ENCODE measurements around the gene CCDC78.

The CCDC78 gene

GRCh38 chr16:736936-737481 is 10.8 kb upstream of the CCDC78 start:
- DNase-seq, result no peak

DNA sequence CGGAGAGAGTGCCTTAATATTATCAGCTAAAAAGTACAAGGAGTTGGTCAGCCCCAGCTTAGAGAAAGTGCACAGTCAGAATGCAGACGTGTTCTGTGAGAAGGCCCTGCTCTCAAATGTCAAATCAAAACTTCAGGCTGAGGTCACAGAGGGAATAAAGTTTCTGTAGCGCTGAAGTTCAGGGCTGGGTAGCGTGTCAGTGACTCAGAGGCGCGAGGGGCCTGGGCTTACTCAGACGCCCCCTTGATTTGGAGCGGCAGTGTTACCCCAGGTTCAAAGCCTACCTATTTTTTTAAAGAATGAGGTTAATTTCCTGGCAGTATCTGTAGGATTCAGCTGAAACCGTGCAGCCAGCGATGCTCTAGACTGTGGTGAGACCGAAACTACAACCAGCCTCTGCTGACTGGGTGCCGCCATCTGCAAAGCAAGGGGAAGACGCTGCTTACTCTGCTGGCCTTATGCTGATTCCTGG is 9.8 kb upstream of the CCDC78 start:
- no peak for DNase-seq

DNA sequence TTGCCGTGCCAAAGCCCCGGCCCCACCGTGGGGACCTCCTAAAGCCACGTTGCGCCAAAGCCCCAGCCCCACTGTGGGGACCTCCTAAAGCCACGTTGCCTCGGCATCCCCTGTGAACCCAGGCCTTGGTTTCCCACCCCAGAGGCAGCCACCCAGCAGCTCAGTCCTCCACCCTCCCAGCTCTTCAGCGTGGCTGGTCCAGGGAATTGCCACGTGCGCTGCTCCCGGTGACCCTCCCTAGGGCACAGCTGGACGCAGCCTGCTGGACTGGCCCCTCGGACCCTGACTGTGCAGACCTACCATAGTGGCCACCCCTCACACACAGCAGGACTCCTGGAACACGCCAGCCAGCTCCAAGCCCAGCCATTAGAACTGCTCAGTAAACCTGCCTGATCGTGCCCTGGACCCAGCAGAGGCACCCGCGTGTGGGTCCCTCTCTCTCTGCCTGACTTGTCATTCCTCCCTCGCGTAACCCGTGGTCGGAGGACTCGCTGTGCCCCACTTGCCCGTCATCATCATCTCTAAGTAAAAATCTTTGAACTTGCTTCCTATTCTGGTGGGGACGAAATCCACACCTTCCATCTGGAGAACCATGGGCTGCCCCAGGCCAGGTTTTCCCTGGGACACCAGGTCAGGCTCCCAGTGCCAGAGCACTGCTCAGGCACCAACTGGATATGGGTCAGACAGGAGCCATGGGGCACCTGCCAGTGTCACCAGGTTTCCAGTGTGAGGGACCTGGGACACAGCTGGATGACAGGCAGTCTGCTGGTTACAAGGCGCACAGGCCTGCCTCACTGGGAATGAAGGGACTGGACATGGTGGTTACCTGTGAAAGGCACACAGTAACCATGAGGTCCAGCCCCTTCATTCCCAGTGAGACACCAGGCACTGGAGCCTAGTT is 9.0 kb upstream of the CCDC78 start:
- no peak for DNase-seq

DNA sequence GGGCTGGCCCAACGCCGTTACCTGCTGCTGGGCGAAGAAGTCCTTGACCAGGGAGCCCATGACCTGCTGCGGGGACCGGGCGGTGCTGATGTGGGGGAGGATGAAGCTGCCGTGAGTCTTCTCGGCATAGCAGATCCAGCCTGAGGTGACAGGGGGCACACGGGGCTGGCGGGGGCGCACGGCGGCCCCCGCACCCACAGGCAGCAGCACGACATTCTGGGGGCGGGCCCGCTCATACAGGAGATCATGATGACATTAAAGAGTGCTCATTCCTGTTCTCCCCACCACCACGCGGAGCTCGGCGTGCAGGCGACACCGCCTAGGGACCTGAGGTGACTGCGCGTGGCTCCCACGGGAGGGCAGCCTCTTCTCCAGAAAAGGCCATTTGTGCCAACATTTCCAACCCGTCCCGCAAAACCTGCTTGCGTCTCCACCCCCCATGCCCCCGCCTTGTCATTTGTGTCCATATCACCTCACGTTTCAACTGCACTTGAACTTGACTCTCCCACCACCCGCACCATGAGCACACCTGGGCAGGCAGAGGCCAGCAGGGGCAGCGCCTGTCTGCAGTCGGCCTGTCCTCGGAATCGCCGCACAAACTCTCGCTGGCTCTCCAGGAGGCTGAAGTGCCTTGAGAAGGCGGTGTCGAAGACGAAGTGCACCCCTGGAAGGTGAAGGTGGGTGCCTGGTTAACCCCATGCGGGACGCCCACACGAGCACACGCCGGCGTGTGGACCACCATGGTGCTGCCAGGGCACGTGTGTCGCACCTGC is 8.2 kb upstream of the CCDC78 start:
- DNase-seq, result no peak

DNA sequence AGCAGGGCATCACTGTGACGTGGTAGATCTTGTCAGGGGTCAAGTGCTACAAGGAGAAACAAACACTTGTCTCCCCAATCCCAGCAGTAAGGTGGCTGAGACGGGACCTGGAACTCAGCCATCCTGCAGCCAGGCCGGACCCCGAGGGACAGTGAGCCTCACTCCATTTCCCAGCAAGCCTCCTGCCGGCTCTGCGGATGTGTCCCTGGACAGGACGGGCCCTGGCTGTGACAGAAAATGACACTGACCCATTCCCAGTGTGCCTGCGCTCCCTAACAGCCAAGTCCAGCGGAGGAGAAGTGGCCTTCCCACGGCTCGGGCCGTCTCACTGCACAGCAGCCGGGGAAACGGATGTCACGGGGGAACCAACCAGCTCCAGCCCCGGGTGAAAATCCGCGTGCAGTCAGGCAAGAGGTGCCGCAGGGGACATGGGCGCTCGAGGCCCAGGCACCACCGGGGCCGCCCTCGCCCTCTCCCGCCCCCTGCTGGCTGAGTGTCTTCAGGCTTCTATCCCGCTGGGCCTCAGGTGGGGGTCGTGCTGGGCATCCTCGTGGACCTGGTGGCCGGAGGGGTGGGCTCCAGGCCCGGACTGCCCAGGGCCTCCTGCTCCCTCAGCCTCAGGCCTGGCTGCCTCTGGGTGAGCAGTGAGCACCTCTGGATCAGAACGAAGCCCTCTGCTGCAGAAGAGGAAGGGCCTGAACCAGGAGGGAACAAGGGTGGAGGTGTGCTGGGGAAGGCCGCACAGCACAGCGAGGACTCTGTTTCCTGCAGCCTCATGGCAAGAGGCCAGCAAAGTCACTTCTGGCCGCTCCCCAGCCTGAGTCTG is 7.4 kb upstream of the CCDC78 start:
- no peak for DNase-seq

DNA sequence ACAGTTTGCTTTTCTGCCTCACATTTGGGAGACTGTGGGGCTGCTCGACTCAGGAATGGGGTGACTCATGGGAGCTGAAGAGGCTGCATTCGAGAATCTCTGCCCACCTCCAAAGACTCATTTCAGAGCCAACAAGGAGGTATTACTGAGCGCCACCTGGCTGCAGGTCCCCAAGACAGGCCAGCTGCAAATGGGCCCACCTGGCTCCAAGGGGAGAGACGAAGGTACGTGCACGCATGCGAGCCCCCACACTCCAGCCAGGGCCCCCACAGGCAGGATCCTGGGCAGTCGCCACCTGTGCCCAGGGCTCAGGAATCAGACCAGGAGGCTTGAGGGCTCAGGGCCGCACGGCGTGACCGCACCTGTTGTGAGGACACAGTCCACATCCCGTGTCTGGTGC is 6.7 kb upstream of the CCDC78 start:
- peak; percentile 20 for DNase-seq

GRCh38 chr16:732332-732731 is 6.1 kb upstream of the CCDC78 start:
- no peak for DNase-seq

- no peak for DNase-seq
Measured at GRCh38 chr16:730666-731509, 4.6 kb upstream of the CCDC78 start.

DNA sequence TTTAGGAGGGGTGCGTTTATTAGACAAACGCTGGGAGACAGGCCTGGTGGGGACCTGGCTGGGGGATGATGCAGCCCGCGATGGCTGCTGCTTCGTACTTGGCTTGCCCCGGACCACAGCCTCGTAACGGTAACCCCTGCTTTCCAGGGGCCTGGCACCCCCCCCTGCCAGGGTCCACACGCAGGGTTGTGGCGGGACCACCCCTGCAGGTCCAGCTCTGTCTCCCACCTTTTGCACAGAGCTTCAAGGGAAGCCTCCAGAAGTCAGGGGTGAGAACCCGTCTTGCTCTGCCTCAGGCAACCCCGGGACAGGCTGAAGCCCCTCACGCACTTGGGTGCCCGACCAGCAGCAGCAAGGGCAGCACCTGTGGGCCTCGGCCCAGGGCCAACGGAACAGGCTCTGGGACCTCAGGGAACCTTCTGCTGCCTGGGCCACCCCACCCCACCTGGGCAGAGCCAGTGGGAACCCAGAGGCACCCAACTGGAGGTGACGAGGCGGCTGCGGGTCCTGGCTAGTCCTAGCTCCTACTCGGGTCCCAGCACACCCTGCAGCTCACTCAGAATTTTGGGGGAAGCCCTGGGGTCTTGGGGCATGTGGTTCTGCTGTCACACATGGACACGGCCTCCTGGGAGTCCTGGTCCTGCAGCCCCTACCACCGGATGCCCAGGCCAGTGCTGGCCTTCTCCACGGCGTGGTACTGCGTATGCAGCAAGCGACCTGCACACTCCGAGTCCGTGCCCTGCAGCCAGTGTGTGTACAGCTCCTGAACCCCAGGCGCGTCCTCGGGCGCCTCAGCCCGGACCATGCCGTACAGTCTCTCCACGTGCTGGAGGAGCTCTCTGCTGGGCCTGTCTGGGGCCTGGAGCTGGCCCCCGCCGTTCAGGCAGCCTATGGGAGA is 3.8 kb upstream of the CCDC78 start:
- DNase-seq, result no peak

DNA sequence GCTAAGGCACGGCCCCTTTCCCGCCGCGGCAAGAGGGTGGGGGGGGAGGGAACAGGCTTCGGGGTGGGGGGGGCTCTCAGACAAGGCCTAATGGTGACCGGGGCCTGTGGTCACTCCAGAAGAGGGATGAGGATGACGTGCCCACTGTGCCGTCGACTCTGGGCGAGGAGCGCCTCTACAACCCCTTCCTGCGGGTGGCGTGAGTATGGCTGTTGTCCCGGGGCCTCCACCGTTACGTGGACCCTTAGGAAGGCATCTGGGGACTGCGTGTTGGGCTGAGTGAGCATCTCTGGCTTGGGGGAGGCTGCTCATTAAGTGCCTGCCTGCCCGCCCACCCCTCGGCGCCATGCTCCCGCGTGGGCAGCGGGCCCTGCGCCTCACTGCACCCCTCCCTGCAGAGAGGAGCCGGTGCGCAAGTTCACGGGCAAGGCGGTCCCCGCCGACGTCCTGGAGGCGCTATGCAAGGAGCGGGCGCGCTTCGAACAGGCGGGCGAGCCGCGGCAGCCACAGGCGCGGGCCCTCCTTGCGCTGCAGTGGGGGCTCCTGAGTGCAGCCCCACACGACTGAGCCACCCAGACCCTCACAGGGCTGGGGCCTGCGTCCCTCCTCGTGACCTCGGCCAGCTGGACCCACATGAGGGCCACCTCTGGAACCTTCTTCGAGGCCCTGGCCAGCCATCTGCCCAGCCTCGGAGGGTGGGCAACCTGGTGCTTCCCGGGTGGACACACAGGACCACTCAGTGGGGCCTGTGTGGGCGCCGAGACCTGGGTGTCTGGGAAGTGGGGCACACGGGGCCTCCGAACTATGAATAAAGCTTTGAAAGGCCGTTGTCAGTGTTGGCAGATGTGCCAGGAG is 2.9 kb upstream of the CCDC78 start:
- no peak for DNase-seq

DNA sequence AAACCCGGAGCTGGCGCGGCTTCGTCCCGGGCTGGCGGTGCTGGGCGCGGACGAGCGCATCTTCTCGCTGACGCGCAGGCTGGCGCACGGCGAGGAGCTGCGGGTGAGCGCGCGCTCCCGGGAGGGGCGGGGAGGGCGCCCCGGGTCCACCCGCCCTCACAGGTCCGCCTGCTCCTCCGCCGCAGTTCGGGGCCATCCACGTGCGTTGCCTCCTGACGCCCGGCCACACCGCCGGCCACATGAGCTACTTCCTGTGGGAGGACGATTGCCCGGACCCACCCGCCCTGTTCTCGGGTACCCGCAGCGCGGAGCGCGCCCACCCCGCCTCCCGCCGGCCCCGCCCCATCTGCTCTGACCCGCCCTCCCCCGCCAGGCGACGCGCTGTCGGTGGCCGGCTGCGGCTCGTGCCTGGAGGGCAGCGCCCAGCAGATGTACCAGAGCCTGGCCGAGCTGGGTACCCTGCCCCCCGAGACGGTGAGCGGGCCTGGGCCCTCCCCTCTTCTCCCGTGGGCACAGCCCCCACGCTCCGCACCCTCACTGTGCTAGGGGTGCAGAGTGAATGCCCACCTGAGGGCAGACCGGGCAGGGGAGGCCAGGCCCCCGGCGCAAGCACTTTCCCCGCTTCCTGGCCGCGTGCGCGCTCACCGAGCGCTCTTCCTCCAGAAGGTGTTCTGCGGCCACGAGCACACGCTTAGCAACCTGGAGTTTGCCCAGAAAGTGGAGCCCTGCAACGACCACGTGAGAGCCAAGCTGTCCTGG is 2.1 kb upstream of the CCDC78 start:
- DNase-seq, result peak; percentile 86

DNA sequence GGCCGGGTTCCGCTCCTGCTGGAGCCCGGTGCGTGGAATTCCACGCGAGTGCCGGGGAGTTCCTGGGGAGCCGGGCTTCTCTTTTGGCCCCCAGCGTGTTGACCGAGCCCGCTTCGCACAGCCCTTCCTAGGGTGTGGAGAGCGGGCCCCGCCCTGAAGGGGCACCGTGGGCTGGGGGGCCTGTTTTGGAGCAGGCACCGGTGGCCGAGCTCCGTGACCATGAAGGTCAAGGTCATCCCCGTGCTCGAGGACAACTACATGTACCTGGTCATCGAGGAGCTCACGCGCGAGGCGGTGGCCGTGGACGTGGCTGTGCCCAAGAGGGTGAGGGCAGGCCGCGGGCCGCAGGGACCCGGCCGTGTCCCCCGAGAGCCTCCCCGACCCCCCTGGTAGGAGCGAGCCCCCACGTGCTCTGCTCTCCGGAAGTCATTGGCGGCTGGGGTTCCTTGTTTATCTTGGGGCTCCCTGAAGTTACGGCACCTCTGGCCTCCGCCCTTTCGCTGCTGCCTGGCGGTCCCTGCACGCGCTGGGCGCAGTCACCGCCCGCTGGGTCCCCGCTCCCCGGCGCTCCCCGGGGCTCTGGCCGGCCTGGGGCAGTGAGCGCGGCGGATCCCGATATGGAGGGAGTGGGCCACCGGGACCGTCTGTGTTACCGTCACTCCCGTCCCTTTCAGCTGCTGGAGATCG is 1.2 kb upstream of the CCDC78 start:
- peak; percentile 42 for DNase-seq

- peak; percentile 21 for DNase-seq
Measured at GRCh38 chr16:726188-726437, 130 bp downstream of the CCDC78 start.

- DNase-seq, result no peak
Measured at GRCh38 chr16:725463-726187, 618 bp downstream of the CCDC78 start.

DNA sequence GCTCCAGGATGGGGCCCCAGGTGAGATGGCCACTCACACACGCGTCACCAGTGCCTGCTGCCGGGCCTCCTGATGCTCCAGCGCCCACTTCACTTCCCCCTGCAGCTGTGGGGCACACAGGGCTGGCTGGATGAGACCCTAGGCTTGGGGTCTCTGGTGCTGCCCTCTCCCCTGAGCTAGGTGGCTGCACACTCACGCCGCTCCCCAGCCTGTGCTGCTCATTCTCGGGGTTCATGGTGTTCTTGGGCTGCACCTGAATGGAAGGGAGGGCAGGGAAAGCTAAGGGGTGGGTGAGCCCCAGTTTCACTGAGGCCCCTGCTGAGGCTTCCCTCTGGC is 1.2 kb downstream of the CCDC78 start:
- no peak for DNase-seq

- no peak for DNase-seq
Measured at GRCh38 chr16:724188-725040, 1.8 kb downstream of the CCDC78 start.

GRCh38 chr16:723695-724094 is 2.5 kb downstream of the CCDC78 start:
- no peak for DNase-seq

All from HCEC 1CT (cell line).